Stomach (tissue), 4 donors: ENCODE measurements around the gene TTC34.

ENCODE experiments used
- CTCF ChIP-seq, 7 experiments: fragments of 450-650 bp in 4 of 7; fragments of 200-600 bp in 3 of 7; sonication (generic) in 3 of 7; IDR thresholded peaks; one replicate each; pipeline ENCODE4 v1.5.1; 2016 to 2019; ENCODE audit warnings: antibody characterized with exemption in 7 of 7, control low read depth in 2 of 7, mild to moderate bottlenecking in 1 of 7
- EP300 ChIP-seq: sonication (generic); formaldehyde crosslinking; IDR thresholded peaks from one replicate; pipeline ENCODE4 v1.6.1; 2017; ENCODE audit warnings: antibody characterized with exemption

GRCh38 chr1:2594641-2595131, 206.8 kb downstream of the TTC34 start:
- TF ChIP-seq CTCF (IDR thresholded peaks at IDR 0.05) (no peak), EP300 (no peak)
